ENCODE measurements around the gene ENTREP3. TPM values are rescaled to one million over a fixed set of nuclear protein-coding genes. Genes with fewer than 3 reads are reported as not detected.
"Not testable (repeated sequence)": the region's sequence is repeated elsewhere in the genome, so short reads cannot be mapped to it uniquely, and the experiment has no call there.

ENTREP3 gene
- total and polyA plus RNA-seq, 8 donors: 2.8 to 77.9 (median 15.7) TPM

GRCh38 chr1:155227261-155228095, 27.8 kb downstream of the ENTREP3 start:
- no peaks in the 10 kb centered on the region for H3K36me3 ChIP-seq
- no peak for TF ChIP-seq EP300 (IDR thresholded peaks at IDR 0.05)
- TF ChIP-seq POLR2AphosphoS5 (IDR thresholded peaks at IDR 0.05): peak; percentile 68 to 90 (median 73)
- no peaks in the 10 kb centered on the region for H3K27me3 ChIP-seq
- peak; percentile 98 to 99 for DNase-seq
- 0 to 1% (median 1%) methylated on average over 27 to 42 of the region's 42 CpGs for WGBS, 5 donors
- no peaks in the 10 kb centered on the region for H3K9me3 ChIP-seq
- H3K4me3 ChIP-seq: peak overlapping the region; percentile 55 to 68 (median 63)
- peaks cover 13 to 44% (median 29%) of the 10 kb centered on the region in 4 donors for H3K4me1 ChIP-seq
- intact Hi-C loops (cut with DNase I; ENCODE audit: low total_unique reads): loop anchor here (10.0 kb wide), 1 partner anchor 53 kb away; the partner anchor contains the start of genes KRTCAP2 and TRIM46
- H3K27ac ChIP-seq: peak overlapping the region; percentile 79 to 94 (median 90)

DNA sequence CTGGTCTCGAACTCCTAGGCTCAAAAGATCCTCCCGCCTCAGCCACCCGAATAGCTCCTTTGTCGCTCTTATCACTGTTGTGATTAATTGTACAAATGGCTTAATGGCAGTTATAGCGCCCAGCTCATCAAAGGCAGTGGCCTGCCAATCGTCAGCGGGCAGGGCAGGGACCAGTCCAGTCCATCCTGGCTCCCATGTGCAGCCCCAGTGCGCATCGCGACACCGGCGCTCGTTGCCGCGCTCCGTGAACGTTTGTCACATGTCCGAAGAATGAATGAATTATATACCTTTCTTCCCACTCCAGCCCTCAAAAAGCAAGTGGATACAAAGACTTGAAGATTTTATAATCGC, 28.4 kb downstream of the ENTREP3 start:
- Histone ChIP-seq H3K4me3 (peak overlapping the region; percentile 55 to 68 (median 63)), H3K27ac (peak overlapping the region; percentile 79 to 94 (median 90)), H3K9me3 (no peaks in the 10 kb centered on the region), H3K4me1 (peaks cover 7 to 39% (median 24%) of the 10 kb centered on the region in 4 donors), H3K36me3 (no peaks in the 10 kb centered on the region), H3K27me3 (no peaks in the 10 kb centered on the region)
- WGBS, 5 donors: 0% methylated on average over 19 of the region's 19 CpGs
- peak; percentile 53 to 85 for DNase-seq
- intact Hi-C loops (cut with DNase I; ENCODE audit: low total_unique reads): loop anchor here (10.0 kb wide), 1 partner anchor 52 kb away; the partner anchor contains the start of genes KRTCAP2 and TRIM46
- TF ChIP-seq EP300 (IDR thresholded peaks at IDR 0.05) (no peak), POLR2AphosphoS5 (IDR thresholded peaks at IDR 0.05) (no peak)

GRCh38 chr1:155226188-155226909, 28.9 kb downstream of the ENTREP3 start:
- H3K27ac ChIP-seq: peak overlapping the region; percentile 79 to 94 (median 90)
- WGBS, 5 donors: 1 to 2% (median 2%) methylated on average over 7 of the region's 7 CpGs
- H3K27me3 ChIP-seq: no peaks in the 10 kb centered on the region
- H3K9me3 ChIP-seq: no peaks in the 10 kb centered on the region
- H3K4me3 ChIP-seq: peak overlapping the region; percentile 55 to 68 (median 63)
- peak; percentile 75 to 91 for DNase-seq
- intact Hi-C loops (cut with DNase I; ENCODE audit: low total_unique reads): loop anchor here (10.0 kb wide), 1 partner anchor 52 kb away; the partner anchor contains the start of genes KRTCAP2 and TRIM46
- no peaks in the 10 kb centered on the region for H3K36me3 ChIP-seq
- TF ChIP-seq, protein P1, sequence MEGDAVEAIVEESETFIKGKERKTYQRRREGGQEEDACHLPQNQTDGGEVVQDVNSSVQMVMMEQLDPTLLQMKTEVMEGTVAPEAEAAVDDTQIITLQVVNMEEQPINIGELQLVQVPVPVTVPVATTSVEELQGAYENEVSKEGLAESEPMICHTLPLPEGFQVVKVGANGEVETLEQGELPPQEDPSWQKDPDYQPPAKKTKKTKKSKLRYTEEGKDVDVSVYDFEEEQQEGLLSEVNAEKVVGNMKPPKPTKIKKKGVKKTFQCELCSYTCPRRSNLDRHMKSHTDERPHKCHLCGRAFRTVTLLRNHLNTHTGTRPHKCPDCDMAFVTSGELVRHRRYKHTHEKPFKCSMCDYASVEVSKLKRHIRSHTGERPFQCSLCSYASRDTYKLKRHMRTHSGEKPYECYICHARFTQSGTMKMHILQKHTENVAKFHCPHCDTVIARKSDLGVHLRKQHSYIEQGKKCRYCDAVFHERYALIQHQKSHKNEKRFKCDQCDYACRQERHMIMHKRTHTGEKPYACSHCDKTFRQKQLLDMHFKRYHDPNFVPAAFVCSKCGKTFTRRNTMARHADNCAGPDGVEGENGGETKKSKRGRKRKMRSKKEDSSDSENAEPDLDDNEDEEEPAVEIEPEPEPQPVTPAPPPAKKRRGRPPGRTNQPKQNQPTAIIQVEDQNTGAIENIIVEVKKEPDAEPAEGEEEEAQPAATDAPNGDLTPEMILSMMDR (IDR thresholded peaks at IDR 0.05): peak in 4 of 7 experiments; percentile 14 to 60 (median 48)
- TF ChIP-seq POLR2A (IDR thresholded peaks at IDR 0.05) (no peak), POLR2AphosphoS5 (IDR thresholded peaks at IDR 0.05) (no peak)
- H3K4me1 ChIP-seq: peaks cover 7 to 39% (median 23%) of the 10 kb centered on the region in 4 donors

DNA sequence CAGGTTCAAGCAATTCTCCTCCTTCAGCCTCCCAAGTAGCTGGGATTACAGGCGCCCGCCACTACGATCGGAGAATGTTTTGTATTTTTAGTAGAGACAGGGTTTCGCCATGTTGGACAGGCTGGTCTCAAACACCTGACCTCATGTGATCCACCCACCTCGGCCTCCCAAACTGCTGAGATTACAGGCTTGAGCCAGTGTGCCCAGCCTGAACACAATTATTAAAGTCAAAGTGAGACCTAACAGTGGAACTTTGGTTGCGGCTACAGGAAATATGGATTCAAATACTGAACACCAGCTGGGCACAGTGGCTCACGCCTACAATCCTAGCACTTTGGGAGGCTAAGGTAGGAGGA, 29.9 kb downstream of the ENTREP3 start:
- not testable (repeated sequence) for H3K27me3 ChIP-seq, H3K9me3 ChIP-seq, H3K36me3 ChIP-seq, DNase-seq, H3K4me3 ChIP-seq
- WGBS, 5 donors: 82 to 99% (median 95%) methylated on average over 8 of the region's 8 CpGs
- Histone ChIP-seq H3K27ac (peak overlapping the region in 4 of 5 donors; percentile 36 to 94 (median 78)), H3K4me1 (peaks cover 7 to 39% (median 23%) of the 10 kb centered on the region in 4 donors)
- intact Hi-C loops (cut with DNase I; ENCODE audit: low total_unique reads): loop anchor here (10.0 kb wide), 1 partner anchor 51 kb away; the partner anchor contains the start of genes KRTCAP2 and TRIM46

DNA sequence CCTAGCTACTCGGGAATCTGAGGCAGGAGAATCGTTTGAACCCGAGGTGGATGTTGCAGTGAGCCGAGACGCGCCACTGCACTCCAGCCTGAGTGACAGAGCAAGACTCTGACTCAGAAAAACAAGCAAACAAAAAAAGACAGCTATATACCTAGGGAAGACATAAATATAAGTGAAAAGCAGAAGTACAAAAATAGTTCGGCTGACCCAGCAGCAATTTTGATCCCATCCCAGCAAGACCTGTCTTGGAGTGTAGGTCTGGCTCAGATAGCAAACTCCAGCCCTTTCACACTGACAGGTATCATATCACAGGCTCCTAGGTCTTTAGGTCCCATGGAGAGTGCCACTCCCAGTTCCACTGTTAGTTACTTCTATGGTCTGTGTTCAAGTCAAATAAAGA, 32.2 kb downstream of the ENTREP3 start:
- no peaks in the 10 kb centered on the region for H3K36me3 ChIP-seq
- TF ChIP-seq, protein P1 (IDR thresholded peaks at IDR 0.05): no peak
- no peak for TF ChIP-seq POLR2A (IDR thresholded peaks at IDR 0.05)
- TF ChIP-seq POLR2AphosphoS5 (IDR thresholded peaks at IDR 0.05): no peak
- TF ChIP-seq EP300 (IDR thresholded peaks at IDR 0.05): no peak
- 74 to 86% (median 83%) methylated on average over 7 of the region's 7 CpGs for WGBS, 5 donors
- DNase-seq: no peak
- intact Hi-C loops (cut with DNase I; ENCODE audit: low total_unique reads): loop anchor here (10.0 kb wide), 1 partner anchor 48 kb away; the partner anchor contains the start of genes KRTCAP2 and TRIM46
- no peak overlapping the region for H3K4me3 ChIP-seq
- peaks cover 11 to 49% (median 28%) of the 10 kb centered on the region in 4 donors for H3K4me1 ChIP-seq
- no peak overlapping the region for H3K27ac ChIP-seq
- no peaks in the 10 kb centered on the region for H3K27me3 ChIP-seq
- no peaks in the 10 kb centered on the region for H3K9me3 ChIP-seq

DNA sequence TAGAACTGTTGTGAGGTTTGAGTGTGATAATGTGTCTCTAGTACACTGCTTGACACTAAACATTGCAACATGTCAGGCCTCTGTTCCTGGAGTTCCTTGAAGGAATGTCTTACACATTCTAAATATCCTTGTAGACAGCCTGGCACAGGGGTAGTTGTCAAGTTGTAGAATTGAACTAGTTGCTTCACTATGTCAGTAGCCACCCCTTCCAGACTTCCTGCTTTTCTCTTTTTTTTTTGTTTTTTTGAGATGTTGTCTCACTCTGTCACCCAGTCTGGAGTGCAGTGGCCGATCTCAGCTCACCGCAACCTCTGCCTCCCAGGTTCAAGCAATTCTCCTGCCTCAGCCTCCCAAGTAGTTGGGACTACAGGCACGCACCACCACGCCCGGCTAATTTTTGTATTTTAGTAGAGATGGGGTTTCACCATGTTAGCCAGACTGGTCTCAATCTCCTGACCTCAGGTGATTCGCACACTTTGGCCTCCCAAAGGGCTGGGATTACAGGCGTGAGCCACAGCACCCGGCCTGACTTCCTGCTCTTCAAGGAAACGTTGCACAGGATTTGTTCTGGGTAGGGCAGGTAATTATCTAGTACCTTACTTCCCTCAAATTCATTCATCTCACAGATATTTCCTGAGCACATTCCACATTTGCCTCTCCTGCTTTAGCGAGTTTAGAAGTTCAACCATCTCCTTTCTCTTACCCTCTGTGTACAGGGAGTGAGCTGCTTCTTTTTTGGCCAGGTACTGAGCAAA, 34.9 kb downstream of the ENTREP3 start:
- not testable (repeated sequence) for H3K4me3 ChIP-seq, H3K27ac ChIP-seq, H3K27me3 ChIP-seq, H3K9me3 ChIP-seq, DNase-seq, H3K36me3 ChIP-seq
- intact Hi-C loops (cut with DNase I; ENCODE audit: low total_unique reads): loop anchor here (10.0 kb wide), 1 partner anchor 46 kb away; the partner anchor contains the start of genes KRTCAP2 and TRIM46
- H3K4me1 ChIP-seq: peaks cover 5 to 28% (median 11%) of the 10 kb centered on the region in 4 donors
- 81 to 87% (median 84%) methylated on average over 10 of the region's 10 CpGs for WGBS, 5 donors

Data from stomach (tissue), 9 donors.